ENCODE data around the gene ZGPAT. TPM values are rescaled to one million over a fixed set of nuclear protein-coding genes. Genes with fewer than 3 reads are reported as not detected.

Gene ZGPAT
- total and polyA plus RNA-seq, 10 of the 15 experiments (the other 5 are each of a cell fraction or from before 2014, with no cell fraction given): 0.58 to 52.9 (median 18.0) TPM

GRCh38 chr20:63773571-63774241 lies 65.9 kb downstream of the ZGPAT start:
- RAD21 ChIA-PET (ENCODE audit: unreplicated experiment): interaction anchor here (0.7 kb wide), 1 partner anchor 200 kb away, joined by 3 read pairs; the partner anchor contains the start of gene HELZ2
- no peak for ATAC-seq
- CTCF ChIA-PET: interaction anchor here (1.4 kb wide), 1 partner anchor 12 kb away, joined by 3 read pairs; no protein-coding TSS in a partner anchor
- no peak for TF ChIP-seq FOS (IDR thresholded peaks at IDR 0.05; ENCODE audit: borderline replicate concordance, extremely low read depth, insufficient read length)
- TF ChIP-seq PKNOX1 (IDR thresholded peaks at IDR 0.05): no peak
- no peak for TF ChIP-seq ZNF217 (IDR thresholded peaks at IDR 0.05)
- TF ChIP-seq CEBPZ (IDR thresholded peaks at IDR 0.05; ENCODE audit: low read depth, low read length): no peak
- TF ChIP-seq EP300 (IDR thresholded peaks at IDR 0.05; ENCODE audit: borderline replicate concordance in 1 of 2, control insufficient read depth in 1 of 2, low read depth in 2 of 2, low read length in 2 of 2): no peak
- TF ChIP-seq YBX1 (IDR thresholded peaks at IDR 0.05): no peak
- no peak for TF ChIP-seq NFIC (IDR thresholded peaks at IDR 0.05; ENCODE audit: low read depth, low read length)
- no peak for TF ChIP-seq ESRRA (IDR thresholded peaks at IDR 0.05; ENCODE audit: low read length)
- TF ChIP-seq ZBTB11 (CRISPR knock-in tag; IDR thresholded peaks at IDR 0.05): no peak
- no peak for TF ChIP-seq IKZF1 (conservative IDR thresholded peaks at IDR 0.05)
- TF ChIP-seq SIN3A (IDR thresholded peaks at IDR 0.05; ENCODE audit: low read depth, low read length): no peak
- no peak for TF ChIP-seq STAT1 (conservative IDR thresholded peaks at IDR 0.05)
- TF ChIP-seq PAX5 (IDR thresholded peaks at IDR 0.05; ENCODE audit: borderline replicate concordance, low read depth, low read length): no peak
- TF ChIP-seq ZBED1 (IDR thresholded peaks at IDR 0.05; ENCODE audit: borderline replicate concordance): no peak
- H3K27ac ChIP-seq (ENCODE audit: control insufficient read depth, insufficient read depth): no peak overlapping the region
- H4K20me1 ChIP-seq (ENCODE audit: control insufficient read depth, insufficient read depth): no peaks in the 10 kb centered on the region
- WGBS (ENCODE audit: insufficient coverage, insufficient replicate concordance, low lambda C conversion rate, missing lambda C conversion rate): 75% methylated on average over 31 of the region's 33 CpGs
- H3K4me1 ChIP-seq (ENCODE audit: control insufficient read depth, insufficient read depth, low read length): no peaks in the 10 kb centered on the region
- H2AFZ ChIP-seq (ENCODE audit: control insufficient read depth, low read depth, low read length): no peak overlapping the region
- intact Hi-C loops (cut with micrococcal nuclease; ENCODE audit: unreplicated experiment) (no loop called here), in situ Hi-C loops (cut with MboI) (no loop called here)
- SMC1A ChIA-PET (ENCODE audit: uncharacterized antibody, unreplicated experiment): no interaction called here
- BruUV-seq (replicated peaks): no TSS peak
- no peaks in the 10 kb centered on the region for H3K79me2 ChIP-seq (ENCODE audit: control insufficient read depth, insufficient read depth, low read length)
- H3K9ac ChIP-seq (ENCODE audit: control insufficient read depth, insufficient read depth, low read length): no peak overlapping the region
- peaks cover 7% of the 10 kb centered on the region; the same call in 1 of the 3 replicates for H3K9me3 ChIP-seq (replicated peaks; ENCODE audit: control insufficient read depth, insufficient read depth, low read length)
- POLR2A ChIA-PET: no interaction called here
- H3K4me3 ChIP-seq: no peak overlapping the region
- no peak overlapping the region for H3K4me2 ChIP-seq (ENCODE audit: control insufficient read depth, insufficient read depth)
- H3K36me3 ChIP-seq (ENCODE audit: control insufficient read depth in 2 of 2, insufficient read depth in 2 of 2, low read length in 1 of 2): no peaks in the 10 kb centered on the region
- no peak for DNase-seq (ENCODE audit: low read depth, low spot score)
- no peak for FAIRE-seq
- H3K27me3 ChIP-seq (replicated peaks in 1 of 2; ENCODE audit: control insufficient read depth in 2 of 2, insufficient read depth in 2 of 2, low read length in 1 of 2): no peaks in the 10 kb centered on the region

All from GM12878 (cell line).